Osteocyte (in vitro differentiated cells): ENCODE results near the gene TRIAP1. TPM values are rescaled to one million over a fixed set of nuclear protein-coding genes. Genes with fewer than 3 reads are reported as not detected.

ENCODE experiments used
- DNase-seq: peaks from one replicate; pipeline ENCODE4 v3.0.0; 2021; ENCODE audit warnings: mixed read lengths; ENCODE audit not compliant: unreplicated experiment; ENCODE audit errors: extremely low spot score
- H3K27ac Mint-ChIP-seq: one replicate; pipeline ENCODE4 v1.8.0; 2021; ENCODE audit warnings: mild to moderate bottlenecking, mixed read lengths; ENCODE audit not compliant: unreplicated experiment
- H3K27me3 Mint-ChIP-seq: one replicate; pipeline ENCODE4 v1.8.0; 2021; ENCODE audit warnings: mixed read lengths; ENCODE audit not compliant: unreplicated experiment
- H3K36me3 Mint-ChIP-seq: one replicate; pipeline ENCODE4 v1.8.0; 2021; ENCODE audit warnings: mixed read lengths; ENCODE audit not compliant: unreplicated experiment
- H3K4me1 Mint-ChIP-seq: one replicate; pipeline ENCODE4 v1.8.0; 2021; ENCODE audit warnings: mixed read lengths; ENCODE audit not compliant: unreplicated experiment
- H3K4me3 Mint-ChIP-seq: one replicate; pipeline ENCODE4 v1.8.0; 2021; ENCODE audit warnings: mild to moderate bottlenecking, moderate library complexity, mixed read lengths; ENCODE audit not compliant: unreplicated experiment
- H3K9me3 Mint-ChIP-seq: one replicate; pipeline ENCODE4 v1.8.0; 2021; ENCODE audit warnings: mixed read lengths; ENCODE audit not compliant: unreplicated experiment
- total RNA-seq: library from RNA; stranded (reverse); gene quantifications from 2 replicates; pipeline ENCODE4 v1.2.1, GENCODE V29; 2021
- TF ChIP-seq, protein P1 (sequence below): fragments of 200-600 bp; sonication (generic); IDR thresholded peaks from 2 replicates; pipeline ENCODE4 v1.5.0; 2021; ENCODE audit warnings: antibody characterized with exemption, mild to moderate bottlenecking, moderate library complexity

Gene TRIAP1
- total RNA-seq, 1 donor from 2014 or later, result 23.9 TPM

DNA sequence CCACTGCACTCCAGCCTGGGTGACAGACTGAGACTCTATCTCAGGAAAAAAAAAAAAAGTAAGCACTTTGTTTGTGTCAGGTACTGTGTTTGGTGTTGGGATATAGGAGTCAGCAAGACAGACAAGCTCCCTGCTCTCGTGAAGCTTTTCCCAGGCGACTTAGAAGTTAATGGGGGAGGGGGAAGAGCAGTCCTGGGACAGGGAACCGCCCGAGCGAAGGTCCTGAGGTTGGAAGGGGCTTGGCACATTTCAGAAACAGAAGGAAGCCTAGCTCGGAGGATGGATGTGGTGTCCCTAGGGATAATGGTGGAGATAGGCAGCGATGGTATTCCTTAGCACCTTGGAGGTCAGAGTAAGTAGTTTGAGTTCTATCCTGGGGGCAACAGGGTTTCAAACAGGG, 16.8 kb downstream of the TRIAP1 start:
- Mint-ChIP-seq H3K9me3 (no peaks in the 10 kb centered on the region), H3K36me3 (no peaks in the 10 kb centered on the region), H3K4me3 (no peak overlapping the region), H3K27ac (no peak overlapping the region), H3K27me3 (no peaks in the 10 kb centered on the region), H3K4me1 (peaks cover 1% of the 10 kb centered on the region)
- no peak for DNase-seq
- TF ChIP-seq, protein P1, sequence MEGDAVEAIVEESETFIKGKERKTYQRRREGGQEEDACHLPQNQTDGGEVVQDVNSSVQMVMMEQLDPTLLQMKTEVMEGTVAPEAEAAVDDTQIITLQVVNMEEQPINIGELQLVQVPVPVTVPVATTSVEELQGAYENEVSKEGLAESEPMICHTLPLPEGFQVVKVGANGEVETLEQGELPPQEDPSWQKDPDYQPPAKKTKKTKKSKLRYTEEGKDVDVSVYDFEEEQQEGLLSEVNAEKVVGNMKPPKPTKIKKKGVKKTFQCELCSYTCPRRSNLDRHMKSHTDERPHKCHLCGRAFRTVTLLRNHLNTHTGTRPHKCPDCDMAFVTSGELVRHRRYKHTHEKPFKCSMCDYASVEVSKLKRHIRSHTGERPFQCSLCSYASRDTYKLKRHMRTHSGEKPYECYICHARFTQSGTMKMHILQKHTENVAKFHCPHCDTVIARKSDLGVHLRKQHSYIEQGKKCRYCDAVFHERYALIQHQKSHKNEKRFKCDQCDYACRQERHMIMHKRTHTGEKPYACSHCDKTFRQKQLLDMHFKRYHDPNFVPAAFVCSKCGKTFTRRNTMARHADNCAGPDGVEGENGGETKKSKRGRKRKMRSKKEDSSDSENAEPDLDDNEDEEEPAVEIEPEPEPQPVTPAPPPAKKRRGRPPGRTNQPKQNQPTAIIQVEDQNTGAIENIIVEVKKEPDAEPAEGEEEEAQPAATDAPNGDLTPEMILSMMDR, result no peak

GRCh38 chr12:120428597-120429229, 17.5 kb downstream of the TRIAP1 start:
- Mint-ChIP-seq H3K9me3 (no peaks in the 10 kb centered on the region), H3K4me3 (no peak overlapping the region), H3K36me3 (no peaks in the 10 kb centered on the region), H3K27ac (no peak overlapping the region), H3K27me3 (no peaks in the 10 kb centered on the region), H3K4me1 (peaks cover 1% of the 10 kb centered on the region)
- no peak for DNase-seq
- TF ChIP-seq, protein P1, result no peak

DNA sequence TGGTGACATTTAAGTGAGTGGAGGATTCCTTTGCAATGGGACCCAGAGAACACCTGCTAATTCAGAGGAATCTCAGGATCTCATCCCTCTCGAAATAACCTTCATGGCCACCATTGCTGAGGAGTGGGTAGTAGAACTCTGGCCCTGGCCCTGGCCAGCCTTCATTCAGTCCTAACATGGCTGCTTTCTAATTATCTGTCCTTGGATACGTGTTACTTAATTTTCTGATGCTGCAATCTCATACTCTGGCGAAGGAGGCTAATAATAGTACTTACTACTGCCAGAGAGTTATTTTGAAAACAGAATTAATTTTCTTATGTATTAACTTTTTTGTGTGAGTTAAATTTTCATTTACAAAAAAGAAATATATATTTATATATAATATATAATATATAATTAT, 20.4 kb downstream of the TRIAP1 start:
- no peak overlapping the region for H3K27ac Mint-ChIP-seq
- no peaks in the 10 kb centered on the region for H3K27me3 Mint-ChIP-seq
- TF ChIP-seq, protein P1, result no peak
- DNase-seq, result no peak
- H3K36me3 Mint-ChIP-seq, result no peaks in the 10 kb centered on the region
- H3K4me3 Mint-ChIP-seq, result no peak overlapping the region
- H3K9me3 Mint-ChIP-seq, result no peaks in the 10 kb centered on the region
- H3K4me1 Mint-ChIP-seq, result peaks cover 1% of the 10 kb centered on the region

DNA sequence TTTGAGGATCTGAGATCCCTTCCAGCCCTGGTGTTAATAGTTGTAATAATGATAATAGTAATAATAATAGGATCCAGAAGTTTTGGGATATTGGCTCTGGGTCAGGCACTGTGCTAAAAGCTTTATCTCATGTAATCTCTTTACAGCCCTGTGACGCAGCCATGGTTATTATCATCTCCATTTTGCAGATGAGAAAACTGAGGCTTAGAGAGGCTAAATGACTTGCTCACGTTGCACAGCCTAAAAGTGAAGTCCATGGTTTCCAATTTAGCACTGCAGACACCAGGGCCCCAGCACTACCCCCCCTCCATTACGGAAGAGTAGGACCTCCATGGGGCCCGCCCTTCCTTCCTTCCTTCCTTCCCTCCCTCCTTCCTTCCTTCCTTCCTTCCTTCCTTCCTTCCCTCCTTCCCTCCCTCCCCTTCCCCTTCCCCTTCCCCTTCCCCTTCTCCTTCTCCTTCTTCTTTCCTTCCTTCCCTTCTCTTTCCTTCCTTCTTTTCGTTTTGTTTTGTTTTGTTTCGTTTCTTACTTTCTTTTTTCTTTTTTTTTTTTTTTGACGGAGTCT, 23.2 kb downstream of the TRIAP1 start:
- no peak for DNase-seq
- H3K9me3 Mint-ChIP-seq, result no peaks in the 10 kb centered on the region
- no peaks in the 10 kb centered on the region for H3K36me3 Mint-ChIP-seq
- no peaks in the 10 kb centered on the region for H3K27me3 Mint-ChIP-seq
- H3K27ac Mint-ChIP-seq, result no peak overlapping the region
- H3K4me1 Mint-ChIP-seq, result no peaks in the 10 kb centered on the region
- TF ChIP-seq, protein P1, result no peak
- H3K4me3 Mint-ChIP-seq, result no peak overlapping the region

DNA sequence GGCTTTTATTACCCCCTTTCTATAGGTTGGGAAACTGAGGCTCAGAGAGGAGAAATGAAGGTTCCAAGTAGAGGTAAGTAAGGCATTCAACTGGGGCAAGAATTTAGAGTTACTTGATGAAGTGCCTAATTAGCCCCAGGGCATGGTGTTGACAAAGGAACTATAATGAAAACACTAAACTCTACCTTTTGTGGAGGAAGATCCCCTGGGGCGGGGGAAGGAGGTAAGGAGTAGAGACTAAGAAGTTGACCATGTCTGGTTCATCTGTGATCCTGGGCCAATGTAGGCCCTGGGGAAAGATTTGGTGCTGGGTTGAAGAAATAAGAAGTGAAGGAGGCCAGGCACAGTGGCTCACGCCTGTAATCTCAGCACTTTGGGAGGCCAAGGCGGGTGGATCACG, 24.5 kb downstream of the TRIAP1 start:
- H3K27ac Mint-ChIP-seq, result no peak overlapping the region
- no peaks in the 10 kb centered on the region for H3K27me3 Mint-ChIP-seq
- DNase-seq, result no peak
- no peaks in the 10 kb centered on the region for H3K9me3 Mint-ChIP-seq
- no peak overlapping the region for H3K4me3 Mint-ChIP-seq
- no peaks in the 10 kb centered on the region for H3K36me3 Mint-ChIP-seq
- no peaks in the 10 kb centered on the region for H3K4me1 Mint-ChIP-seq
- TF ChIP-seq, protein P1, result no peak
